K562 (cell line): ENCODE measurements around the gene MTCL3.

Source experiments
- ATAC-seq: fragments of 200-7000 bp; cut with Tn5 transposase; 3 replicates; pipeline ENCODE4 v1.9.1; 2020; ENCODE audit warnings: moderate library complexity
- BruUV-seq: library from RNA; stranded (reverse); fragments of 400-500 nt; replicated peaks from 2 replicates; lab custom pipeline; 2021; lab: Mats Ljungman, UMichigan
- CTCF ChIA-PET: fragments of 300-600 bp; formaldehyde crosslinking; extraction: SDS; loops from one replicate; lab custom pipeline; 2021; ENCODE audit warnings: low intra/inter-chr PET ratio; lab: Yijun Ruan, JAX
- POLR2A ChIA-PET: fragments of 300-600, 350-650 bp; sonication (Branson Sonifier 250); formaldehyde crosslinking; extraction: SDS; loops from one replicate; lab custom pipeline; 2021; ENCODE audit warnings: antibody characterized with exemption, inconsistent platforms; lab: Yijun Ruan, JAX
- DNase-seq, 4 experiments: peaks; one replicate each; pipeline versions ENCODE4 v3.0.0 to v3.0.0-alpha.2; 2011 to 2018; ENCODE audit warnings: low spot score in 3 of 4, mixed read lengths in 3 of 4; ENCODE audit errors: extremely low read depth in 1 of 4
- FAIRE-seq: peaks from 2 replicates; lab custom pipeline; 2011; peaks lifted over from hg19 to GRCh38; lab: Jason Lieb, UNC
- H2AFZ ChIP-seq: 2 replicates; pipeline ENCODE4 v1.6.0; 2011; ENCODE audit warnings: low read depth, low read length, control low read depth, inconsistent platforms
- H3K27ac ChIP-seq: fragments of 200-600 bp; 3 replicates; pipeline ENCODE4 v1.8.0; 2011; ENCODE audit warnings: low read depth, mild to moderate bottlenecking, control low read depth, inconsistent platforms, low read length, moderate library complexity, mixed read lengths; ENCODE audit errors: extremely low read depth
- H3K27me3 ChIP-seq, 2 experiments: fragments of 300-600 bp in 1 of 2; 2 replicates in 1 of 2; 3 replicates in 1 of 2; pipeline versions ENCODE4 v1.6.0 to v1.8.0; 2011; ENCODE audit warnings: inconsistent platforms in 2 of 2, low read length in 2 of 2, mild to moderate bottlenecking in 1 of 2, mixed read lengths in 1 of 2, moderate library complexity in 1 of 2; ENCODE audit not compliant: control insufficient read depth in 2 of 2, insufficient read depth in 2 of 2
- H3K36me3 ChIP-seq: fragments of 300-600 bp; 3 replicates; pipeline ENCODE4 v1.8.0; 2011; ENCODE audit warnings: mild to moderate bottlenecking, low read length, inconsistent platforms; ENCODE audit not compliant: control insufficient read depth, insufficient read depth
- H3K4me1 ChIP-seq, 2 experiments: fragments of 200-600 bp in 1 of 2; replicated peaks in 1 of 2; 2 replicates in 1 of 2; 3 replicates in 1 of 2; pipeline versions ENCODE4 v1.5.1 to v1.8.0; 2011; ENCODE audit warnings: inconsistent platforms in 2 of 2, low read length in 2 of 2, mild to moderate bottlenecking in 1 of 2, mixed read lengths in 1 of 2, moderate library complexity in 1 of 2; ENCODE audit not compliant: control insufficient read depth in 2 of 2, insufficient read depth in 2 of 2
- H3K4me2 ChIP-seq: 2 replicates; pipeline ENCODE4 v1.6.1; 2011; ENCODE audit warnings: low read length, control low read depth, inconsistent platforms, mixed read lengths; ENCODE audit not compliant: insufficient read depth
- H3K4me3 ChIP-seq: fragments of 200-600 bp; sonication (generic), shearing (Covaris generic); 2 replicates; pipeline ENCODE4 v1.5.1; 2016; ENCODE audit warnings: control low read depth, inconsistent platforms
- H3K79me2 ChIP-seq: fragments of 200-600 bp; 3 replicates; pipeline ENCODE4 v1.8.0; 2011; ENCODE audit warnings: low read length, inconsistent platforms; ENCODE audit not compliant: control insufficient read depth, insufficient read depth
- H3K9ac ChIP-seq, 2 experiments: 2 replicates each; pipeline versions ENCODE4 v1.6.0 to v1.6.1; 2011; ENCODE audit warnings: low read depth in 2 of 2, low read length in 2 of 2, control low read depth in 1 of 2, inconsistent platforms in 1 of 2, mild to moderate bottlenecking in 1 of 2, mixed read lengths in 1 of 2; ENCODE audit not compliant: insufficient read depth in 1 of 2
- H3K9me1 ChIP-seq: one replicate; pipeline ENCODE4 v1.6.0; 2011; ENCODE audit warnings: inconsistent platforms, mild to moderate bottlenecking, low read length, moderate library complexity; ENCODE audit not compliant: control insufficient read depth, insufficient read depth
- H3K9me3 ChIP-seq: replicated peaks from 2 replicates; pipeline ENCODE4 v1.5.1; 2011; ENCODE audit warnings: low read depth, low read length, inconsistent platforms; ENCODE audit not compliant: control insufficient read depth, insufficient read depth
- H4K20me1 ChIP-seq: replicated peaks from 2 replicates; pipeline ENCODE4 v1.6.1; 2011; ENCODE audit warnings: low read length, inconsistent platforms, mixed read lengths; ENCODE audit not compliant: control insufficient read depth, insufficient read depth
- C11orf30 ChIP-seq: fragments of 450-650 bp; IDR thresholded peaks from 2 replicates; pipeline ENCODE4 v1.6.1; 2016; ENCODE audit warnings: low read depth, mild to moderate bottlenecking
- ESRRB ChIP-seq: fragments of 250-450 bp; sonication (Bioruptor Pico); IDR thresholded peaks from 2 replicates; pipeline ENCODE4 v1.5.0; 2020; ENCODE audit warnings: mild to moderate bottlenecking, moderate library complexity, borderline replicate concordance
- FOXA1 ChIP-seq: fragments of 450-650 bp; IDR thresholded peaks from 2 replicates; pipeline ENCODE4 v1.6.1; 2016; ENCODE audit warnings: mild to moderate bottlenecking, borderline replicate concordance
- GMEB1 ChIP-seq: fragments of 250-450 bp; sonication (Bioruptor Pico); IDR thresholded peaks from 2 replicates; pipeline ENCODE4 v1.4.0; 2020; ENCODE audit warnings: mild to moderate bottlenecking
- HDAC1 ChIP-seq, 2 experiments: fragments of 450-650 bp; IDR thresholded peaks; 2 replicates each; pipeline ENCODE4 v1.6.1; 2016 to 2017; ENCODE audit warnings: inconsistent platforms in 1 of 2, mild to moderate bottlenecking in 1 of 2, moderate library complexity in 1 of 2
- HNRNPH1 ChIP-seq: fragments of 200-400 bp; formaldehyde crosslinking; optimal IDR thresholded peaks from 2 replicates; pipeline ENCODE3; 2017; ENCODE audit warnings: low read depth, mild to moderate bottlenecking, low read length, moderate library complexity
- IRF1 ChIP-seq: sonication (generic); formaldehyde crosslinking; IDR thresholded peaks from 2 replicates; pipeline ENCODE4 v1.8.0; 2022; ENCODE audit warnings: missing genetic modification reagents, mild to moderate bottlenecking, borderline replicate concordance
- KLF6 ChIP-seq: fragments of 250-450 bp; sonication (Bioruptor Pico); IDR thresholded peaks from 2 replicates; pipeline ENCODE4 v1.4.0; 2020; ENCODE audit warnings: mild to moderate bottlenecking, moderate library complexity, borderline replicate concordance
- MAFF ChIP-seq: IDR thresholded peaks from 2 replicates; pipeline ENCODE4 v1.6.1; 2012; ENCODE audit warnings: low read length, improper control_type of control experiment
- MAFG ChIP-seq: fragments of 450-650 bp; conservative IDR thresholded peaks from 2 replicates; pipeline ENCODE4 v1.6.1; 2016; ENCODE audit warnings: missing genetic modification characterization, missing compliant biosample characterization
- MAFK ChIP-seq: IDR thresholded peaks from 2 replicates; pipeline ENCODE4 v1.6.1; 2011; ENCODE audit warnings: low read length, improper control_type of control experiment
- MXI1 ChIP-seq: IDR thresholded peaks from 2 replicates; pipeline ENCODE4 v1.6.1; 2011; ENCODE audit warnings: low read depth, mild to moderate bottlenecking, improper control_type of control experiment, low read length
- POLR2G ChIP-seq: fragments of 200-400 bp; formaldehyde crosslinking; IDR thresholded peaks from 2 replicates; pipeline ENCODE4 v1.6.1; 2017; ENCODE audit warnings: low read depth, mild to moderate bottlenecking, antibody characterized with exemption, low read length, moderate library complexity
- ZBTB26 ChIP-seq: fragments of 450-650 bp; formaldehyde crosslinking; IDR thresholded peaks from 2 replicates; pipeline ENCODE4 v1.4.0; 2022; ENCODE audit warnings: missing genetic modification characterization
- ZBTB34 ChIP-seq: fragments of 250-450 bp; sonication (Bioruptor Pico); IDR thresholded peaks from 2 replicates; pipeline ENCODE4 v1.8.0; 2021; ENCODE audit warnings: mild to moderate bottlenecking, moderate library complexity
- ZC3H8 ChIP-seq: fragments of 450-650 bp; IDR thresholded peaks from 2 replicates; pipeline ENCODE4 v1.6.1; 2017
- ZNF316 ChIP-seq: fragments of 450-650 bp; IDR thresholded peaks from 2 replicates; pipeline ENCODE4 v1.6.1; 2016
- ZNF398 ChIP-seq: fragments of 250-450 bp; sonication (Bioruptor Pico); IDR thresholded peaks from 2 replicates; pipeline ENCODE4 v1.8.0; 2021; ENCODE audit warnings: moderate library complexity, mild to moderate bottlenecking, inconsistent platforms
- WGBS: fragments of 100-300 bp; shearing (Covaris generic); methylation state at CpG from one replicate; pipeline ENCODE4 v1.1.6; 2016; ENCODE audit warnings: low coverage, mixed read lengths; ENCODE audit not compliant: insufficient coverage; ENCODE audit errors: missing lambda C conversion rate; 5-methylcytosine and 5-hydroxymethylcytosine counted together
- in situ Hi-C: fragments of 300-500 bp; cut with MboI; formaldehyde crosslinking; loops from 4 replicates; pipeline ENCODE4 v1.15.0; 2018; ENCODE audit warnings: inconsistent platforms, mixed read lengths
- intact Hi-C: fragments of 100-400 bp; cut with micrococcal nuclease; formaldehyde crosslinking; loops from 2 replicates; pipeline ENCODE4 v1.14.2; 2022

MTCL3 gene

GRCh38 chr6:127458222-127458621 lies 60.9 kb downstream of the MTCL3 start:
- no peak for DNase-seq
- in situ Hi-C loops = no loop called here
- no peak for FAIRE-seq
- CTCF ChIA-PET = no interaction called here
- POLR2A ChIA-PET = no interaction called here
- Histone ChIP-seq H3K9ac (no peak overlapping the region), H3K27ac (no peak overlapping the region), H4K20me1 (no peaks in the 10 kb centered on the region), H3K36me3 (no peaks in the 10 kb centered on the region), H3K4me1 (no peaks in the 10 kb centered on the region), H3K27me3 (no peaks in the 10 kb centered on the region), H3K79me2 (no peaks in the 10 kb centered on the region), H3K4me3 (no peak overlapping the region), H3K9me3 (no peaks in the 10 kb centered on the region), H3K4me2 (no peak overlapping the region), H2AFZ (no peak overlapping the region), H3K9me1 (no peaks in the 10 kb centered on the region)
- intact Hi-C loops = no loop called here
- WGBS = 0% methylated on average over 3 of the region's 3 CpGs
- ATAC-seq = no peak
- TF ChIP-seq ESRRB (CRISPR knock-in tag) = no peak
- TF ChIP-seq FOXA1 = no peak
- TF ChIP-seq ZC3H8 = no peak
- no peak for TF ChIP-seq ZBTB34 (CRISPR knock-in tag)
- TF ChIP-seq IRF1 (CRISPR knock-in tag) = no peak
- no peak for TF ChIP-seq POLR2G
- TF ChIP-seq ZNF398 = no peak
- TF ChIP-seq ZNF316 = peak; percentile 60
- TF ChIP-seq MAFF = peak; percentile 53
- TF ChIP-seq HDAC1 (IDR thresholded peaks at IDR 0.05) = no peak
- TF ChIP-seq ZBTB26 = no peak
- no peak for TF ChIP-seq MXI1
- peak; percentile 26; the same call in 1 of the 2 replicates for TF ChIP-seq MAFK
- TF ChIP-seq C11orf30 = peak; percentile 55
- no peak for TF ChIP-seq HNRNPH1
- TF ChIP-seq GMEB1 (CRISPR knock-in tag) = no peak
- peak; percentile 47 for TF ChIP-seq MAFG
- TF ChIP-seq KLF6 (CRISPR knock-in tag) = no peak
- BruUV-seq = no TSS peak
